Measurements from ENCODE around the gene PHB1. TPM values are rescaled to one million over a fixed set of nuclear protein-coding genes. Genes with fewer than 3 reads are reported as not detected.
"Not testable (repeated sequence)": the region's sequence is repeated elsewhere in the genome, so short reads cannot be mapped to it uniquely, and the experiment has no call there.

The PHB1 gene
- total RNA-seq, 2 experiments from 2014 or later = 24.2 to 31.6 TPM

GRCh38 chr17:49422714-49423113, 8.0 kb upstream of the PHB1 start:
- Histone ChIP-seq H3K4me3 (ENCODE audit: low read length) (no peak overlapping the region), H3K27me3 (ENCODE audit: control insufficient read depth in 1 of 2, insufficient read depth in 2 of 2, low read length in 2 of 2) (no peaks in the 10 kb centered on the region), H3K4me1 (ENCODE audit: insufficient read depth, low read length) (no peaks in the 10 kb centered on the region), H3K9me3 (ENCODE audit: control insufficient read depth in 1 of 2, insufficient read depth in 1 of 2, low read length in 2 of 2) (peaks cover 7 to 8% of the 10 kb centered on the region in 2 experiments), H3K36me3 (ENCODE audit: insufficient read depth, low read length) (no peaks in the 10 kb centered on the region), H3K27ac (ENCODE audit: low read depth in 1 of 2, low read length in 2 of 2) (no peak overlapping the region)
- DNase-seq (no peak), ATAC-seq (ENCODE audit: poor library complexity) (no peak)
- intact Hi-C loops (cut with DNase I, micrococcal nuclease) = no loop called here
- Mint-ChIP-seq H3K36me3 (ENCODE audit: low read depth) (no peaks in the 10 kb centered on the region), H3K27me3 (peaks cover 26% of the 10 kb centered on the region), H3K9me3 (peaks cover 3% of the 10 kb centered on the region), H3K27ac (no peak overlapping the region), H3K4me3 (no peak overlapping the region), H3K4me1 (ENCODE audit: low read depth) (no peaks in the 10 kb centered on the region)
- CTCF ChIA-PET = no interaction called here
- POLR2A ChIA-PET = no interaction called here
- TF ChIP-seq, protein P1, sequence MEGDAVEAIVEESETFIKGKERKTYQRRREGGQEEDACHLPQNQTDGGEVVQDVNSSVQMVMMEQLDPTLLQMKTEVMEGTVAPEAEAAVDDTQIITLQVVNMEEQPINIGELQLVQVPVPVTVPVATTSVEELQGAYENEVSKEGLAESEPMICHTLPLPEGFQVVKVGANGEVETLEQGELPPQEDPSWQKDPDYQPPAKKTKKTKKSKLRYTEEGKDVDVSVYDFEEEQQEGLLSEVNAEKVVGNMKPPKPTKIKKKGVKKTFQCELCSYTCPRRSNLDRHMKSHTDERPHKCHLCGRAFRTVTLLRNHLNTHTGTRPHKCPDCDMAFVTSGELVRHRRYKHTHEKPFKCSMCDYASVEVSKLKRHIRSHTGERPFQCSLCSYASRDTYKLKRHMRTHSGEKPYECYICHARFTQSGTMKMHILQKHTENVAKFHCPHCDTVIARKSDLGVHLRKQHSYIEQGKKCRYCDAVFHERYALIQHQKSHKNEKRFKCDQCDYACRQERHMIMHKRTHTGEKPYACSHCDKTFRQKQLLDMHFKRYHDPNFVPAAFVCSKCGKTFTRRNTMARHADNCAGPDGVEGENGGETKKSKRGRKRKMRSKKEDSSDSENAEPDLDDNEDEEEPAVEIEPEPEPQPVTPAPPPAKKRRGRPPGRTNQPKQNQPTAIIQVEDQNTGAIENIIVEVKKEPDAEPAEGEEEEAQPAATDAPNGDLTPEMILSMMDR (IDR thresholded peaks at IDR 0.05) = no peak

GRCh38 chr17:49419761-49420160, 5.1 kb upstream of the PHB1 start:
- H3K4me3 ChIP-seq (ENCODE audit: low read length); POLR2A ChIA-PET: not testable (repeated sequence)

DNA sequence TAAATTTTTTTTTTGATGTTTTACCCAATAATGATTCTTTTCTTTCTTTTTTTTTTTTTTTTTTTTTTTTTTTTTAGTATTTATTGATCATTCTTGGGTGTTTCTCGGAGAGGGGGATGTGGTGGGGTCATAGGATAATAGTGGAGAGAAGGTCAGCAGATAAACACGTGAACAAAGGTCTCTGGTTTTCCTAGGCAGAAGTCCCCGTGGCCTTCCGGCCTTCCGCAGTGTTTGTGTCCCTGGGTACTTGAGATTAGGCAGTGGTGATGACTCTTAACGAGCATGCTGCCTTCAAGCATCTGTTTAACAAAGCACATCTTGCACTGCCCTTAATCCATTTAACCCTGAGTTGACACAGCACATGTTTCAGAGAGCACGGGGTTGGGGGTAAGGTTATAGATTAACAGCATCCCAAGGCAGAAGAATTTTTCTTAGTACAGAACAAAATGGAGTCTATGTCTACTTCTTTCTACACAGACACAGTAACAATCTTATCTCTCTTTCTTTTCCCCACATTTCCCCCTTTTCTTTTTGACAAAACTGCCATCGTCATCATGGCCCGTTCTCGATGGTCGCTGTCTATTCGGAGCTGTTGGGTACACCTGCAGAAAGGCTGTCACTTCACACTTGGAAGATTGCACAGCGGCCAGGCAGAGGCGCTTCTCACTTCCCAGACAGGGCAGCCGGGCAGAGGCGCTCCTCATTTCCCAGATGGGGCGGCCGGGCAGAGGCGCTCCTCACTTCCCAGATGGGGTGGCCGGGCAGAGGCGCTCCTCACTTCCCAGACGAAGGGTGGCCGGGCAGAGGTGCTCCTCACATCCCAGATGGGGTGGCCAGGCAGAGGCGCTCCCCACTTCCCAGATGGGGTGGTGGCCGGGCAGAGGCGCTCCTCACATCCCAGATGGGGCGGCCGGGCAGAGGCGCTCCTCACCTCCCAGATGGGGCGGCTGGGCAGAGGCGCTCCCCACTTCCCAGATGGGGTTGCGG, 4.4 kb upstream of the PHB1 start:
- H3K4me1 ChIP-seq (ENCODE audit: insufficient read depth, low read length) = peaks cover 12% of the 10 kb centered on the region
- H3K9me3 ChIP-seq (ENCODE audit: control insufficient read depth in 1 of 2, insufficient read depth in 1 of 2, low read length in 2 of 2); H3K27ac ChIP-seq (ENCODE audit: low read depth in 1 of 2, low read length in 2 of 2); POLR2A ChIA-PET; H3K36me3 ChIP-seq (ENCODE audit: insufficient read depth, low read length); CTCF ChIA-PET; DNase-seq; H3K27me3 Mint-ChIP-seq; ATAC-seq (ENCODE audit: poor library complexity); H3K36me3 Mint-ChIP-seq (ENCODE audit: low read depth); H3K4me3 ChIP-seq (ENCODE audit: low read length); H3K9me3 Mint-ChIP-seq; H3K4me3 Mint-ChIP-seq; H3K27me3 ChIP-seq (ENCODE audit: control insufficient read depth in 1 of 2, insufficient read depth in 2 of 2, low read length in 2 of 2); H3K27ac Mint-ChIP-seq: not testable (repeated sequence)
- intact Hi-C loops (cut with DNase I, micrococcal nuclease) = loop anchor here in 1 of 2 experiments (10.0 kb wide), 2 partner anchors 474 to 584 kb away; partner anchors contain the start of genes CALCOCO2 and SNF8
- peaks cover 11% of the 10 kb centered on the region for H3K4me1 Mint-ChIP-seq (ENCODE audit: low read depth)

More at GRCh38 chr17:49419761-49420160, 5.1 kb upstream of the PHB1 start:
- H3K4me1 ChIP-seq (ENCODE audit: insufficient read depth, low read length); CTCF ChIA-PET; H3K4me1 Mint-ChIP-seq (ENCODE audit: low read depth); H3K36me3 ChIP-seq (ENCODE audit: insufficient read depth, low read length); ATAC-seq (ENCODE audit: poor library complexity); H3K27ac Mint-ChIP-seq; H3K9me3 ChIP-seq (ENCODE audit: control insufficient read depth in 1 of 2, insufficient read depth in 1 of 2, low read length in 2 of 2); H3K4me3 Mint-ChIP-seq; H3K36me3 Mint-ChIP-seq (ENCODE audit: low read depth); H3K9me3 Mint-ChIP-seq; H3K27me3 ChIP-seq (ENCODE audit: control insufficient read depth in 1 of 2, insufficient read depth in 2 of 2, low read length in 2 of 2); DNase-seq; H3K27ac ChIP-seq (ENCODE audit: low read depth in 1 of 2, low read length in 2 of 2): not testable (repeated sequence)
- intact Hi-C loops (cut with DNase I, micrococcal nuclease) = loop anchor here in 1 of 2 experiments (10.0 kb wide), 2 partner anchors 475 to 585 kb away; partner anchors contain the start of genes CALCOCO2 and SNF8
- H3K27me3 Mint-ChIP-seq = peaks cover 10% of the 10 kb centered on the region

GRCh38 chr17:49414271-49414621, 436 bp downstream of the PHB1 start:
- no peak for DNase-seq
- H3K4me1 Mint-ChIP-seq (ENCODE audit: low read depth) = peaks cover 16% of the 10 kb centered on the region
- Histone ChIP-seq H3K4me1 (ENCODE audit: insufficient read depth, low read length) (peaks cover 19% of the 10 kb centered on the region), H3K27me3 (ENCODE audit: control insufficient read depth in 1 of 2, insufficient read depth in 2 of 2, low read length in 2 of 2) (no peaks in the 10 kb centered on the region), H3K27ac (ENCODE audit: low read depth in 1 of 2, low read length in 2 of 2) (peak overlapping the region in 1 of 2 donors; percentile 30), H3K36me3 (ENCODE audit: insufficient read depth, low read length) (peaks cover 35% of the 10 kb centered on the region), H3K4me3 (ENCODE audit: low read length) (peak overlapping the region; percentile 87), H3K9me3 (ENCODE audit: control insufficient read depth in 1 of 2, insufficient read depth in 1 of 2, low read length in 2 of 2) (no peaks in the 10 kb centered on the region)
- ChIA-PET CTCF (interaction anchor here (0.6 to 1.4 kb wide), 5 partner anchors 98 to 1716 kb away, joined by 3 to 8 read pairs (median 3); no protein-coding TSS in a partner anchor), POLR2A (interaction anchor here (0.6 to 1.3 kb wide), 10 partner anchors 15 to 374 kb away, joined by 3 to 8 read pairs (median 4); partner anchors contain the start of genes FAM117A and KAT7)
- H3K27ac Mint-ChIP-seq = peak overlapping the region; percentile 52
- peaks cover 36% of the 10 kb centered on the region for H3K36me3 Mint-ChIP-seq (ENCODE audit: low read depth)
- H3K27me3 Mint-ChIP-seq = no peaks in the 10 kb centered on the region
- H3K4me3 Mint-ChIP-seq = peak overlapping the region; percentile 91
- ATAC-seq (ENCODE audit: poor library complexity) = no peak
- H3K9me3 Mint-ChIP-seq = no peaks in the 10 kb centered on the region
- intact Hi-C loops (cut with DNase I, micrococcal nuclease) = loop anchor here in 1 of 2 experiments (5.0 to 10.0 kb wide), 4 partner anchors 278 to 579 kb away; partner anchors contain the start of genes CALCOCO2, SLC35B1 and SNF8
- TF ChIP-seq, protein P1 (IDR thresholded peaks at IDR 0.05) = no peak
